NCI-H2171 (cell line): ENCODE data around the gene IGHMBP2.
A peak's percentile ranks its signal among the peaks of the same experiment; 100 is the strongest.
"Not testable (repeated sequence)": the region's sequence is repeated elsewhere in the genome, so short reads cannot be mapped to it uniquely, and the experiment has no call there.

Experiments used
- DNase-seq: peaks from one replicate; lab custom pipeline; 2025; lab: John Stamatoyannopoulos, UW

The IGHMBP2 gene

DNA sequence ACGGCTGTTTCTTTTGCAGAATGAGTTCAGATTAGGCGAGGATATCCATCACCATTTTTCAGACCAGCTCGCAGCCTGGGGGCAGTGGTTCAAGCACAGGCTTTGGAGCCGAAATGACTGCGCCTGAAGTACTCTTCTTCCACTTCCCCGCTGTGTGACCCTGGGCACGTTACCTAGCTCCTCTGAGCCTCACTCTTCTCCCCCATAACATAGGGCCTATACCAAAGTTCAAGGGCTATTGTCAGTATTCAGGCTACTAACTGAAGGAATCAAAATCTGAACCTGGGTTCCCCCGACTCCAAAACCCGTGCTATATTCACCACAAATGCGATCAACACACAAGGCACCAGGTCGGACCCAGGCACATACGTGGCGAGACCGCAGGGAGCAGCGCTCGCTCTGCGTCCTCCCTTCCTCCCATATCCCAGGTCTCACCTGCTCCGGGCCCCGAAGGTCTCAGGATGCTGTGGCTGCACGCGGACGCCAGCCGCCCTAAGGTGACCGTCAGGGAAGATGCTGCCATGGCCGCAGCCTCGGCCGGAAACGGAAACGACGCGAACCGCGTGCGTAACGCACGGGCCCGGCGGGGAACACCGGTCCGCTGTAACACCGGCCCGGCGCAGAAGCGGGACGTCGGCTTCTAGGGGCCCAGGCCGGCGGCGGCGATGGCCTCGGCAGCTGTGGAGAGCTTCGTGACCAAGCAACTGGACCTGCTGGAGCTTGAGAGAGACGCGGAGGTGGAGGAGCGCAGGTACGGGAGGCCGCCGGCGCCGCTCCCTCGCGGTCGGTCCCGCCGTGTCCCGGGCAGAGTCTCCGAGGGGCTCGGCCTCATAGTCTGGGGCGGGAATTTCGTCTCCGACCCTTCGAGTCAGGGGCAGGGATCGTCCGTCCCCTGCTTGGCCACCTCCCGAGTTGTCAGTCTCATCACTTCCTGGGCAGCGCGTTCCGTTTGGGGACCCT lies at the start of gene IGHMBP2, which contains the start of gene MRPL21:
TSS of gene IGHMBP2 (plus strand) at position 604 of the 960 bp plus-strand sequence. CDS start at position 666, 62 bp downstream.
TSS of gene MRPL21 (minus strand) at position 545 of the 960 bp plus-strand sequence. CDS start at position 523, 22 bp downstream.
- peak; percentile 81 for DNase-seq

DNA sequence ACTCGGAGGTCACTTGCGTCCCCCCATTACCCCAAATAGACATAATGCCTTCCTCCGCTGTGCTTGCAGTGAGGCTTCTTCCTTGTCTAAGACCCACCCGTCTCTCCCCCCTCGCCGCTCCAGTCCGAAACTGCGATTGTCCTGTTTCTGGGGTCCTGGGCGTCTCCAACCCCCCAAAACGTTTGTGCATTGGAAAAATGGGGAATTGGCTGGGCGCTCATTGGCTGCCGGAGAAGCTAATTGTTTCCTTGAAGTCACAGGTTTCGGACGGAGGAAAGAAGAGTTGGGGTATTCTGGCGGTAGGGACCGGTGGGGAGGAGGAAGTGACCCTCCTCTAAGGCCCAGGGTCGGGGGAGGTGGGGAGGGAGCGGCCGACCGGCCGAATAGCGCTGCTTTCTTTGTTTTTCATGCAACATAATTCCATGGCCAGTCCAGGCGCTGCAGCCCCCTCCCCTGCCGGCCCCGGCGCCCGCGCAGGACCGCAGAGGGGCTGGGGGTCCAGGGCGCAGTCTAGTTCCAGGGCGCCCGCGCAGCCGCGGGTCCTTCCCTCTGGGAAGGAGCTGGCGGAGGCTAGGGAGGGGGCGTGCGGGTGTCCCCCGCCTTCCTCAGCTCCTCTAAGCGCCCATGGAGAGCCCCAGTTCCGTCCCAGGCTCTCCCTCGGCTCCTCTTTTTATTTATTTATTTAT lies 49.3 kb upstream of the IGHMBP2 start:
- DNase-seq: no peak

DNA sequence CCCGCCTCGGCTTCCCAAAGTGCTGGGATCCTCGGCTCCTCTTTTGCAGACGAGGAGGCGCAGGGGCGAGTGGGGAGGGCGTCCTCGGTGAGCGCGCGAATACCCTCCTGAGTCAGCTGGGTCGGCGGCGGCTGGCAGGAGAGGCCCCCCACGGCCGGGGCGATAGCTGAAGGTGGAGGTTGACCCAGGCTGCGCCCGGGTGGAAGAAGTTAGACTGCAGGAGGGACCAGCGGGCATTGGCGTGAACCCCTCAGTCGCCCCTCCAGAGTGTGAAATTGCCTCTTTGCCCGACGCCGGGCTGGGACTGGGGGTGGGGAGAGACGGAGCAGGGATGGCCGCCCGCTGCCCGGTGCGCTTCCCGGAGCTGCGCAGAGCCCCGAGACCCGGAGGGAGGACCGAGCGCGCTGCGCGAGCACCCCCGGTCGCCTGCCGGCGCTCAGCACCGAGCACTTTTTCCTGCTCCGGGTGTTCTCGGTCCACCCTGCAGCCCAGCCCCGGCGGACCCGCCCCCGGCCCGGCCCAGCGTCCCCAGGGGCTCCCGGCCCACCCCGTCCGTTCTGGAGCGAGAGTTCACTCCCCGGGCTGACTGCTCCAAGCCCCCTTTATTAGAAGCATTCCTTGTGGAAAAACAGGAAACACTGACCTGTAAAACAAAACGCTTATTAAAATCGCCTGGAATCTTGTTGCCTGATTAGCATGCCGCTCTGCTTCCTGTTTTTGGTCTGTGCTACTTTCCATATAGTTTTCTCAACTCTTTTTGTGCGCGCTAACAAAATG lies 48.3 kb upstream of the IGHMBP2 start:
- DNase-seq: no peak

DNA sequence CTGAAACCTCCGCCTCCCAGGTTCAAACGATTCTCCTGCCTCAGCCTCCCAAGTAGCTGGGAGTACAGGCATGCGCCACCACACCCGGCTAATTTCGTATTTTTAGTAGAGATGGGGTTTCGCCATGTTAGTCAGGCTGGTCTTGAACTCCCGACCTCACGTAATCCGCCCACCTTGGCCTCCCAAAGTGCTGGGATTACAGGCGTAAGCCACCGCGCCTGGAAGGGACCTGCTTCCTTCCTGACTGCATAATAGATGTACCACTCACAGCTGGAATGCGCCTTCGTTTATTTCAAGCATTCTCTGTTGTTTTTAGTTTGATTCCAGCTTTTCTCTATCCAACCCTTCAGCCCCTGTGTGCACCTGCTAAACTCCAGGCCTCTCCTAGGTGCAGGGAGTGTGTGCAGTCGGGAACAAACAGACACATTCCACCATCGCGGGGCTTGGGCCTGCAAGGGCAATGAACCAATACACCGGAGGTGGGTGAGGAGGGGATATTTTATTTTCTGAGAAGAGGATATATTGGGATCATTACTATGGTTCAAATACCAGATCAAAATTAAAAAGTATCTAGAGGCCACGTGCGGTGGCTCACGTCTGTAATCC lies 47.2 kb upstream of the IGHMBP2 start:
- DNase-seq: not testable (repeated sequence)

DNA sequence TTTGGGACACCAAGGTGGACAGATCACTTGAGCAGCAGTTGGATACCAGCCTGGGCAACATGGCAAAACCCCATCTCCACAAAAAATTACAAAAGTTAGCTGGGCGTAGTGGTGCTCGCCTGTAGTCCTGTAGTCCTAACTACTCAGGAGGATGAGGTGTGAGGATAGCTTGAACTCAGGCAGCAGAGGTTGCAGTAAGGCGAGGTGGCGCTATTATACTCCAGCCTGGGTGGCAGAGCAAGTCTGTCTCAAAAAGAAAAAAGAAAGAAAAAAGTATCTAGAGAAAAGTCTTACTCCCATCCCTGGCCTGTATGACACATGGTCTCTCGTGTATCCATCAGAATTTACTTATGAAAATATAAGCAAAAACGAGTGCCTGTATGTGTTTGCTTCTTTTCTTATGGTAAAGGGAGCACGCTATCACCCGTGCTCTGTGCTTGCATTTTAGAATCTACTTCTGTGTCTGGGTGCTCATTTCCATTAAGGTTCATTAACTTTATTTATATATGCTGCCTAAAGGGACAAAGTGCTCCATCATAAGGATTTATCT lies 46.6 kb upstream of the IGHMBP2 start:
- no peak for DNase-seq

DNA sequence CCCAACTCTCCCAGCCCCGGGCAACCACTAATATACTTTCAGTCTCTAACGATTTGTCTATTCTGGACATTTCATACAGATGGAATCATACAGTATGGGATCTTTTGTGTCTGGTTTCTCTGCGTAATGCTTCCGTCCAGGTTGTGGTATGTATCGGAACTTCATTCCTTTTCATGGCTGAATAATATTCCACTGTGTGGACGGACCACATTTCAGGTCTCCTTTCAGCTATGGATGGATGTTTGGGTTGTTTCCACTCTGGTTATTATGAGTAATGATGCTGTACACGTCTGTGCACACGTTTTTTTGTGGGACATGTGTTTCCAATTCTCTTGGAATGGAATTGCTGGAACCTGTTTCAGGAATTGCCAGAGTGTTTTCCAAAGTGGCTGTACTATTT lies 44.6 kb upstream of the IGHMBP2 start:
- no peak for DNase-seq

DNA sequence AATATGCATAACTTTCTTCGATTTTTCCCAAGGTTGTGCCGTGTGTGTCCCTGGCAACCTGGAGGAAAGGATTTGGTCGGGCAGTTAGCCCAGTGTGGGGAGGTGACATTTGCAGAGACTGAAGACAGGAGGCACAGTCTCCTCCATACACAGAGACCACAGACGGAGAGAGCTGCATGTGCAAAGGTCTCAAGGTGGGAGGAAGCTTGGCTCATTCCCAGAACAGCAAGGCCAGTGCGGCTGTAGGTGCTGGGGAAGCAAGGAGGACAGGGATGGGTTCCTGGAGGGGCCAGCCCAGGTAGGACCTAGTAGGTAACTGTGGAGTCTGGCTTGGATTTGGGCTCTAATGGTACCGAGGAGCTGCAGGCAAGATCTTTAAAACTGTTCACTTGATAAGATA lies 41.3 kb upstream of the IGHMBP2 start:
- no peak for DNase-seq

DNA sequence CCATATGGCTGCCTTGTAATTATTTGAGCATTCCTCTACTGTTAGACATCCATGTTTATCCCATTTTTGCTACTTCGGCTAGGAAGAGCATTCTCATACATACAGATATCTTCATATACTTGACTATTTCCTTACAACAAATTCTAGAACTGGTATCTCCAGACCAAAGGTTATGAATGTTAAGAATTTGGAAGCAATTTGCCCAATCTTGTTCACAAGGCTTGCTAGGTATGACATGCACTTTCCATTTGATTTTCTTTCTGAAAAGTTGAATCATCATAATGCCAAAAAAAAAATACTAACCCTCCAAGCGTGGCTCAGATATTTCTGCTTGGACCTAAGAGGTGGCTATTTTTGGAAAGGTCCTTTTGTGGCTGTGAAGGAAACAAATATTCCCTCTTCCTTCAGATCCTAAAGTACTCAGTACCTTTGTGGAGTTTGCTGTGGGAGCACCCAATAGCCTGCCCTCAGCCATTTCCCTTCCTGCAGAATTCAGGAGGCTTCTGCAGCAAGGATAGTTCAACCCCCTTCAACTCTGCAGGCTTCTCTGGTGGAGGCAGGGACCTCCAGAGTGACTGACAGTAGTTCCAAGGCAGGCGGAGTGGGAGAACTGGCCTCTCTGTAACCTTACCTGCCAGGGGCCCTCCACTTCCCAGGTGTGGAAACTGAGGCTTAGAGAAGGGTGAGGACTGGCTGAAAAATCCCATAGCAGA lies 40.0 kb upstream of the IGHMBP2 start:
- no peak for DNase-seq

DNA sequence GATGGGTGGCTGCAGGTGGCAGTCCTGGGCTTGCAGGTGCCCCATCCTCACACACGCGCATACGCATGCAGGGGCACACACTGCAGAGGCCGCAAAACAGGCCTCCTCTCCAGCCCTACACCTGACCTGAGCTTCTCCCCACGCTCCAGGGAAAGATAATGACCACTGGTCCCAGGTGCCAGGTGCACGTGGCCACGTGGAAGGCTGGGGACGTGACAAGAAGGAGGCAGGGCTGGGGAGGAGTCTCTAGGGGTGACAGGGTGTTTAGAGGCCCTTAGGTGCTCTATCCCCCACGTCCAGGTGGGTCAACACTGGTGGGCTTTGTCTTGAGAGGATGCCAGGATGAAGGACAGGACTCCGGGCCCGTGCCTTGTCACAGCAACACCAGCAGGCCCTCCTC lies 38.5 kb upstream of the IGHMBP2 start:
- DNase-seq: no peak

DNA sequence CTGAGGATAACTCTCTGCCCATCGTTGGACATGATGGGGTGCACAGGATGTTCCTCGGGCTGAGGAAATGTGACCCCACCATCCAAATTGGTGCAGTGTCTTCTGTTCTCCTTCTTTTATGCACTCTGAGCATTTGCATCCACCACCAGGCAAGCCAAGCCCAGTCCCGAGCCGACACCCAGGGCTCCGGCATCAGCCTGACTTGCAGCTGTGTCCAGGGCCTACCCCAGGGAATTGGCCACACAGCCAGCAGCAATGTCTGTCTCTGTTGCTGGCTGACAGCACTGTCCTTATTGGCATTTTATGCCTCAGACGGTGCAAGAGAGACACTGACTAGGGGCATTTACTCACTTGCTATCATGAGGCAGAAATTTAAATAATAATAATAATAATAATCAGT lies 36.6 kb upstream of the IGHMBP2 start:
- no peak for DNase-seq

DNA sequence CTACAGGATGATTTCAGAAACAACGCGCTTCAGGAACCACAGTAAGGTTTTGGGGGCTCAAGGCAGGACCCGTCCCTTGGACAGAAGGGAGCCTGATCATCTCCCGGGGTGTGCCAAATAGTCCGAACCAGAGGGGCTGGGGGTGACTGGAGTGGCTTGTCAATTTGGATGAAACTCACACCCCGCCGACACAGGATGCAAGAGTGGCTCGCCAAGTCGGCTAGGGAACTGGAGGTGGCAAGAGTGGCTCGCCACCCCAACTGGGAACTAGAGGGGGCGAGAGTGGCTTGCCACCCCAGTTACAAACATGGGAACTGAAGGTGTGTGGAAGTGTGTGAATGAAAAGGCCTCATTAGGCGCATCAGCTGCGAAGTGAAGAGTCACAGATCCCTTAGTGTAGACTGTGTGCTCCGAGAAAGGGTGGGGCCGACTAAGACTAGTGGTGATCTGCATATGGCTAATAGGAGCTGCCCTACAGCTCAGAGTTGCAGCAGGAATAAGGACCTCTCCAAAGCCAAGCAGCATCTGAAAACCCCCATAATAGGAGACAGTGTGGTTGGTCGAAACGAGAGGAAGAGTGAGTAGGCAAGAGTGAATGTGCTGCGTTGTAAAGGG lies 35.4 kb upstream of the IGHMBP2 start:
- DNase-seq: no peak

DNA sequence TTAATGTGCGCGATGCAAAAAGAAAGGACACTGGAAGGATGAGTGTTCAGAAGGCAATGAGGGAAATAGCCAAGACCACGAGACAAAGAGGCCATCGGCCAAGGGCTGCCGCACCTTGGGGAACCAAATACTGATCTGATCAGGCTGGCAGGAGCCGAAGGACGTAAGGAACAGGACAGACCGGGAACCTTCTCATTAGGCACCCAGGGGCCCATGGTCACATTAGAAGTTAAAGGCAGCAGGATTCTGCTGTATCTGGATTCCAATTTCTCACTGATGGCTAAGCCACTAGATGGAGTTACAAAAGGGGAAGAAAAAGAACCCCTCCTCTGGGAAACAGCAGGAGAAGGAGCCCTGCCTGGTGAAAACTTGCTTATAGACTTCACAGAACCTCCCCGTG lies 33.2 kb upstream of the IGHMBP2 start:
- DNase-seq: no peak

DNA sequence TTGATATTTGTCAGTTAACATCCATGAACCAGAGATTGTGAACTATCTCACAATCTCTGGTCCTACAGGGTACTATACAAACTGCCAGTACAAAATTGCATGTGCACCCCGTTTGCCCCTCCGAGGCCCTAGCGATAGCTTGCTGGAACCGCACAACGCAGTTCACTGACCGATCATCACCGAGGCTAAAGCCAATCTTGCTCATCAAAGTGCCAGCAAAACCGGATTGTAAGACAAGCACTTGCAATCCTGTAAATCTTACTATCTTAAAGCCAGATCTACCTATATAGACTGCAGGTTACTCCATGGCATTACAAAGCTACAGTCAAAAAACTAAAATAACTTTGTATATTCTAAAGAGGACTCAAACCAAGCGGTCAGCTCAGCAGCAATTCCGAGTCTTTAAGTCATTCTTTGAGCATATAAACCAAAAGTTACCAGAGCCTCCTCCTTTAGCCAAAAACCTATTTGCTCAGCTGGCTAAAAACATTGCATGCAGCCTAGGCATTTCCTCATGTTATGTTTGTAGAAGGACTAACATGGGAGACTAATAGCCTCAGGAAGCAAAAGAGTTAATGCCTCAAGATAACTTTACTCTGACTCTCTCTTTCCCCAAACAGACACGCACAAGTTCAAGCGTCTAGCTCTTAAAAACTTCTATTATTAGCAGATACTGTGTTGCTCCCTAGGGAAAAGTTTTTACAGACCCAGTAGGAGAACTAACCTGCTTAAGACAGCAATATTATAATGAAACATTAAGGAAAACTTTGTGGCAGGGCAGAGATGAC lies 31.3 kb upstream of the IGHMBP2 start:
- DNase-seq: no peak

DNA sequence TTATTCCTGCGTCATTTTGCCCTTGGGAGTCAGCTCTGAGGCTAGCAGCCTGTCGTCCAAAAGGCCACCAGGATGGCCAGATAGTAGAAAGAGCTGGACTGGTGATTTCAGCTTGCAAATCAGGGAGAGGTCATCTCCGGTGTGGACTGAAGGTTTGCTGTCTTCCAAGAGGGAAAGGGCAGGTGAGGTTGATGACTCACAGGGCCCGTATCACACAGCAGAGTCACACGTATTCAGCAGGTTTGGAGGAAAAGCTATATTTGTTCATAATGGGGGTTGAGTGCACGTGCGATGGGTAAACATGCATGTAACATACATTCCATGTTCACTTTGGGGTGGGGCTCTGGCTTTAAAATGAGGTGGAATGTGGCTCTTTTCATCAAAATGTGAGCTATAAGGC lies 25.7 kb upstream of the IGHMBP2 start:
- no peak for DNase-seq

DNA sequence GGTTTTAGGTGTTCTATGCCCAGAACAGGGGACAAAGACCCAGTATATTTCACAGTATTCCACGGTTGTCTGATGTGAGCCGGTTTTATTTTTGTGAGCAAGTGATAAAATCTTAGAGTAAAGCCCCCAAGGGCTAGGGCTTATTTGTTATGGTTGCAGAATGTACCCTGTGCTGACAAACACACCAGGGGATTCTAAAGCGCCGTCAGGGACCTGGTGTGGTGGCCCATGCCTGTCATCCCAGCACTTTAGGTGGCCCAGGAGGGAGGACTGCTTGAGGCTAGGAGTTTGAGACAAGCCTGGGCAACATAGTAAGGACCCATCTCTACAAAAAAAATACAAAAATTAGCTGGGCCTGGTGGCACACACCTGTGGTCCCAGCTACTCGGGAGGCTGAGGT lies 22.8 kb upstream of the IGHMBP2 start:
- no peak for DNase-seq

DNA sequence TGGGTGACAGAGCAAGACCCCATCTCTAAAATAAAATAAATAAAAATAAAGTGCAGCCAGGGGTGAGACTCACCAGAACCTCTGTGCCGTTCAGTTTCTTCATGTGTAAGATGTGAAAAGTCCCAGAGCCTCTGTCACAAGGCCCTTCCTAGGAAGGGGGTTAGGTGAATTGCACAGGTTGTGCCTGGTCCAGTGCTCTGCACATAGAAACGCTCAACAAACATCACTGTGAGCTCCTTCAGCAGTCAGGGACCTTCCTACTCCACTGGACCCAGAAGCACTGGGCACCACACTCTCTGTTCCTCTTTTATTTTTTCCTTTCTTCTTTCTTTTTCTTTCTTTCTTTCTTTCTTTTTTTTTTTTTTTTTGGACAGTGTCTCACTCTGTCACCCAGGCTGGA lies 22.4 kb upstream of the IGHMBP2 start:
- DNase-seq: no peak

DNA sequence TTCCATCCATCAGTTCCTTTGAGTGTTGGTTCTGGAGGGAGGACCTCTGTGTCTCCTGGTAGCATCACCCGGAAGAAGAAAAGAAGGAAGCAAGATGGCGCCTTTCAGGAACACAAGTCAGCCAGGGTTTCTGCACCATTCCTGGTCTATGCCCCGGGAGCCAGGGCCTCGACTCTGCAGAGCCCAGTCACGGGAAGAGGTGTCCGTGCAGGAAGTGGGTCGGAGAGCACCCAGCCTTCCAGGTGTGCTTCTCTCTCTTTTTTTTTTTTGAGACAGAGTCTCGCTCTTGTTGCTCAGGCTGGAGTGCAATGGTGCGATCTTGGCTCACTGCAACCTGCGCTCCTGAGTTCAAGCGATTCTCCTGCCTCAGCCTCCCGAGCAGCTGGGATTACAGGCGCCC lies 21.3 kb upstream of the IGHMBP2 start:
- DNase-seq: no peak

DNA sequence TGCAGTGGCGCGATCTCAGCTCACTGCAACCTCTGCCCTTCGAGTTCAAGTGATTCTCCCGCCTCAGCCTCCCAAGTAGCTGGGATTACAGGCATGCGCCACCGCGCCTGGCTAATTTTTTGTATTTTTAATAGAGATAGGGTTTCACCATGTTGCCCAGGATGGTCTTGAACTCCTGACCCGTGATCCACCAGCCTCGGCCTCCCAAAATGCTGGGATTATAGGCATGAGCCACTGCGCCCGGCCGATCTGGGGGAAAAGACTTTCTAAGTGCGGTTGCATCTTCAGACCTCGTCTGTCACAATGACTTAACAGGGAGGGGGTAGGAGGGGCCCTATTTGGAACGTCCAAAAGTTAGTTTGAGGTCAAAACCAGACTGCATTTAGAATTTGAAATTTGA lies 18.9 kb upstream of the IGHMBP2 start:
- not testable (repeated sequence) for DNase-seq

DNA sequence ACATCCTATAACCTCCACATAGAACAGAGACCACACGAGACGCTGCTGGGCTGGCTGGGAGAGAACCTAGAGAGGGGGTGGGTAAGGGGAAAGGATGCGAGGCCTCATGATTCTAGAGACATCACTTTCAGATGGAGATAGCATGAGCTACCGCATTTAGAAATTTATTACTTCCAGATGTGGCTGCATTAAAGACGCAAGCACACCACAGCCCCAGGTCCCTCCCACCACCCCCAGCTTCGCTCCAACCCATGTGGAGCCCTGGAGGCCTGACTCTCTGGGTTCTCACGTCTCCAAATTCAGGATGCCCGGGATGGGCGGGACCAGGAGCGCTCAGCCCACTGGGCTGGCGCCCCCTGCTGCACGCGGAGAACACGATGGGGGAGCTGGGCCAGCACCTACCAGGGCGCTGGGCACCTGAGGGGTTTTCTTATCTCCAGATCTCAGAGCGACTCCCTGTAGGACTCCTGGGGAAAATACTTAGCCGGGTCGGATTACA lies 13.7 kb upstream of the IGHMBP2 start:
- no peak for DNase-seq
